Hindlimb muscle (tissue), 1 donor: Measurements from ENCODE around the gene PSTPIP1. TPM values are rescaled to one million over a fixed set of nuclear protein-coding genes. Genes with fewer than 3 reads are reported as not detected.

Experiments
- DNase-seq: peaks from one replicate; pipeline ENCODE4 v3.0.0-alpha.2; 2013
- polyA plus RNA-seq: library from polyadenylated mRNA; unstranded; fragments of 120-200 nt; gene quantifications from one replicate; pipeline ENCODE4 v1.2.1, GENCODE V29; 2013; ENCODE audit not compliant: insufficient read length

The PSTPIP1 gene
- polyA plus RNA-seq, 1 donor: 2.5 TPM

DNA sequence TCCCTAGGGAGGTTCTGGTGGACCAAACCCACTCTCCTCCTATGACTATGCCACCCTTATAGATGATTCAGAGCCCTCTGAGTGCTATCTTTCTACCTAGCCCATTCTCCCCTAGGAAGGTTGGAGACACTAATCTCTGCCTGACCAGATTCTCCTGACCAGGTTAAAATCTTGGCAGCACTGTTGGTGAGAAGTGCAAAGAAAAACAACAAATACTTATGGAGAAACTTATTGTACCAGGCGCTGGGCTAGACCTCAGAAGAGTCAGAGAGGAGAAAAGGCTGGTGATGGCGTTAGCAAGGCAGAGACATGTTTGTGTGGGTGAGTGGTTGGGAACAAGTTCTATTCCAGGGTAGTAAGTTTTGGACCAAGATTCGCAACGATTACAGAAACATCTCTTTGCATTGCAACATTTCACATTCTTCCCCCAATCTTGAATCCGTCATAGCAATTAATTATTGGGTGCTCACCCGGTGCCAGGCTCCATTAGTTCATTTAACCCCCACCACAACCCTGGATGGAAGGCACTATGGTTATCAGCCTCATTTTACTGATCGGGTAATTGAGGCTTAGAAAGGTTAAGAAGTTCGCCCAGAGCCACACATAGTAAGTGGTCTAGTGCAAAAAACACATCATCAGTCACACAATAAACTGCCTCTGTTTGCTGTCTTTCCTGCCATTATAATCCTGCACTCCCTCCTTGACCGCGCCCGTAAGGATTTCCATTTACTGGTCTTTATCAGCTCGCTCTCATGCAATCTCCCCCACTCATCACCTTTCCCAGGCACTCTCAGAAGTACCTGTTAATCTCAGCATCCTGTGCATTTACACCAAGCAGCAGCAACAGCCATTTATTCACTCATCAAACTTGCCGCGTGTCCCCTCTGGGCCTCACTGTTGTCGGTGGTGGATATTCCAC, 76.6 kb downstream of the PSTPIP1 start:
- DNase-seq: no peak

- no peak for DNase-seq
These were observed 79.4 kb downstream of the PSTPIP1 start for GRCh38 chr15:77074350-77074749.

GRCh38 chr15:77075528-77075927, 80.6 kb downstream of the PSTPIP1 start:
- DNase-seq: no peak

DNA sequence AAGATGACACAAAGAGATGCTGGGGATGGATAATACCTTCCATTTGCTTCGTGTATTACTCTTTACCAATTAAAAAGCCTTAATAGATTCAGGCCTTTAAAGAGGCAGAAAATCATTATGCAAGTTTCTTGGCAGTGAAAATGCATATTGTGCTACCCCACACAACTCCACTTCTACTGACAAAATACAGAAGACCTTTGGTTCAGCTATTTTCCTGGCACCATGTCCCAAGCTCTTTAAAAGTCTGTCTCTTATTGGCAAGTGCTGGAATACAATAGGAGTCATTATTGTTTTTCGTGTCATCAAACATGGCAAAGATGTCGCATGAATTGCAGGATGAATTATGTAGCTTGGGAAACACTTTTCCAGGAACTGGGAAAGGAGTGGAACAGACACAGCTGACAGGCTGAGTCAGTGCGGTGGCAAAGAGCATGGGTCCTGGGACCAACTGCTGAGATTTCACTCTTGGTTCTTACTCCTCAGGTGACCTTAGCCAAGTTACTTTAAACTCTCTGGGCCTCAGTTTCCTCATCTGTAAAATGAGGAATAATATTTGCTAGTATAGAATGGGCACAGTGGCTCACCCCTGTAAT, 81.5 kb downstream of the PSTPIP1 start:
- DNase-seq: no peak

DNA sequence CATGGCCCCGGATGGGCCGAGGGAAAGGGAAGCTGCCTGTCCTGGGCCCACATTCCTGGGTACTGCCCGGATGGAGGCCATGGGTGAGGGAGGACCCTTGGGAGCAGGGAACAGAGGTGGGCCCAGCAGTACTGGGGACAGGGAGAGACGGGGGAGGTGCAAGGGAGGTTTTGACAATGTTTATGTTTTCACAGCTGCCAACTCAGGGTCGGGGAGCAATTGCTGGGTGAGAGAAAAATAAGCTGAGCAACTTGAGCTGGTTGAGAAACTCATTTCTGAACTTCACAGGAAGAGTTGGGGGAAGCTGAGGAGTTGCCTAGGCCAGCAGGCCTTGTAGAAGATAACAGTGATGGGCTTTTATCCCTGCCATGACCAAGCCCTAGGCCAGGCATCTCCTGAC, 87.0 kb downstream of the PSTPIP1 start:
- DNase-seq: no peak

DNA sequence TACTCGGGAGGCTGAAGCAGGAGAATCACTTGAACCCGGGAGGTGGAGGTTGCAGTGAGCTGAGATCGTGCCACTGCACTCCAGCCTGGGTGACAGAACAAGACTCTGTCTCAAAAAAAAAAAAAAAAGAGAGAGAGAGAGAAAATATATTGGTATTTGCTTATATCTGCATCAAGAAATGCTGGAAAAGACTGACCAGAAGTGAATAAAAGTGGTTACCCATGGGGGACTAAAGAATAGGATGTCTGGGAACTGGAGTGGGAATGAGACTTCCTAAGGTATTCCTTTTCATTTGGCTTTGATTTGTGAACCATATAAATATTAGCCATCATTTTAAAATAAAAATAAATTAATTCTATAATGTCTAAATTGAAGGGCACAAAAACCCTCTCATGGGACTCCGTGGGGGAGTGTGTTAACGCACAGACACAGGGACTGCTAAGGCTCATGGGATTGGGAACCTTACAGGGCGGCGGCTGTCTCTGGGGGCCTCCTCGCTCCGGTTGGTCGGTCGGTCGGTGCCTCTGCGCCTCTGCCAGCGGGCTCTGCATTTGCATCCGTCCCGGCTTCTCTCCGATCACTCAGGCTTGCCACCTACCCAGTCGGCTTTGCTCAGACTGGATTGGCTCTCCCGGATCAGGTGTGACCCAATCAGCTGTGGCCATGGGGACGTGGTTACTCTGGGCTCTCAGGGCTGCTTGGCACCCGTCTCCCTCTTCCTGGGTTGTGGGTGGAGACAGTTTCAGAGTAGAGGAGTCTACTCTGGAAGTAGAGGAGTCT, 88.6 kb downstream of the PSTPIP1 start:
- DNase-seq: no peak

- DNase-seq: no peak
These were observed 89.5 kb downstream of the PSTPIP1 start for GRCh38 chr15:77084436-77084835.

GRCh38 chr15:77085297-77085696, 90.4 kb downstream of the PSTPIP1 start:
- no peak for DNase-seq

Other genes with a start within 250 kb of the PSTPIP1 start
- 85.4 TPM for gene SCAPER, start 89.8 kb upstream of the PSTPIP1 start, polyA plus RNA-seq
- gene RCN2, start 63.4 kb upstream of the PSTPIP1 start, polyA plus RNA-seq: 87.3 TPM
- gene TSPAN3, start 76.0 kb downstream of the PSTPIP1 start, polyA plus RNA-seq: 372 TPM